GM18507 (cell line): ENCODE data around the gene RTN4.
A peak's percentile ranks its signal among the peaks of the same experiment; 100 is the strongest.
"Not testable (repeated sequence)": the region's sequence is repeated elsewhere in the genome, so short reads cannot be mapped to it uniquely, and the experiment has no call there.

Source experiments
- DNase-seq: peaks from one replicate; pipeline ENCODE4 v3.0.0; 2011; ENCODE audit warnings: low read depth; ENCODE audit not compliant: insufficient read length; ENCODE audit errors: extremely low spot score
- FAIRE-seq: peaks from 2 replicates; lab custom pipeline; 2011; peaks lifted over from hg19 to GRCh38; lab: Jason Lieb, UNC

Gene RTN4

GRCh38 chr2:55050100-55050994 is at the start of gene RTN4:
TSS of gene RTN4 (minus strand) at chr2:55050451. CDS start at chr2:55050300, 151 bp downstream.
- FAIRE-seq (peak; percentile 98), DNase-seq (peak; percentile 86)

DNA sequence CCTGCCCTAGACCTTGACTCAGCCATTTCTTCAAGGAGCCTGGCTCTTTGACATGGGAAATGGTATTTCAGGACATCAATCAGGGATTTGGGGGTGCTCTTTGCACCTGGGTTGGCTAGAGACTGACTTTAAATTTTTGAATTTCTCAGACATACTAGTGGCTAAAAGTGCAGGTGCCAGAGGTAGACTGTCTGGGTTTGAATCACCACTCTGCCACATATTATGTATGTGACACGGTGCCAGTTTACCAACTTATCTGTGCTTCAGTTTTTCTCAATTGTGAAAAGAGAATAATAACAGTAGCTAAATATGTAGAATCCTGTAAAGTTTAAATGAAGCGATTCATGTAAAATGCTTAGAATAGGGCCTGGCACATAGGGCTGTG is 49.2 kb upstream of the RTN4 start:
- no peak for FAIRE-seq

GRCh38 chr2:55097461-55098410 is 47.5 kb upstream of the RTN4 start:
- no peak for FAIRE-seq
- no peak for DNase-seq

More for the DNA sequence above, 49.2 kb upstream of the RTN4 start:
- no peak for DNase-seq

DNA sequence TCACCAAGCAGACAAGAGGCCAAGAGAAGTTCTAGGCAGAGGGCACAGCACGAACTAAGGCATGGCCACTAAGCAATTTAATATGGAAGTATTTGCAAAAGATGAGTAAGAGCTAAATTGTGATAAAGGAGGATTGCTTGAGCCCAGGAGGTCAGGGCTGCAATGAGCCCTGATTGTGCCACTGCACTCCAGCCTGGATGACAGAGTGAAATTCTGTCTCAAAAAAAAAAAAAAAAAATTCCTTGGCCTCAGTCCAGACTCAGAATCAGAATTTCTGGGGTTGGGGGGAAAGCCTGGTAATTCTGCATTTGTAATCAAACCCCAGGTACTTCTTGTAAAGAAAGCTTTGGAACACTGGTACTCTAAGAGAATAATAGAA is 46.8 kb upstream of the RTN4 start:
- FAIRE-seq, result no peak
- no peak for DNase-seq

DNA sequence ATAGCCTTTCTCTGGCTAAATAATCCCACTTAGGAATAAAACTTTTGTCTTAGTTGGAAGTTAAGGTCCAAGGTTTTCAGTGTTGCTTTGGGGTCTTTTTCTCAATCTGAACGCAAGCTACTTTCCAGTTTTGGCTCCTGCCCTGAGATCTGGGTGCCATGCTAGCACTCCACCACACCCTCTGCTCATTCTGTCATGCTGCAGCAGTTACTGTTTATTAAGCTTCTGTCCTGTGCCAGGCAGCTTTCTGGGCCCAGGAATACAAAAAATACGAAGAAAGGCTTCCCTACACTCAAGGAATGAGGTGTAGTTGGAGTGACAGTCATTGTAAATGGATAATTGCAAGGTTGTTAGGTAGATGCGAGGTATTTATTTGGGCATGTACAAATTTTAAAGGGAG is 46.3 kb upstream of the RTN4 start:
- FAIRE-seq, result no peak
- no peak for DNase-seq

GRCh38 chr2:55093381-55093780 is 43.1 kb upstream of the RTN4 start:
- no peak for DNase-seq
- FAIRE-seq, result no peak

DNA sequence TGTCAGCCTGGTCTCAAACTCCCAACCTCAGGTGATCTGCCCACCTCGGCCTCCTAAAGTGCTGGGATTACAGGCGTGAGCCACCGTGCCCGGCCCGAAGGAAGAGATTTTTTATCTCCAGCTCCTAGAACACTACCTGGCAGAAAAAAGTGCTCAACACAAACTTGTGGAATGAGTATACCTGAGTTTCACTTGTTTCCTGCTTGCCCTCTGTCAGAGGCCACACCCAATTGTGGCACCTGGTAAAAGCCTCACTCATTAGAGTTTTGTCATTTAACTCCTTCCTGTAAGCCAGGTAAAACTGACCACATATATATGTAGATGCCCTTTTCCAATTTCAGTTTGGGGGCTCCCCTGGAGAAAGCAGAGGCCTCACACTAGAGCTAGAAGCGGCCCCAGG is 42.2 kb upstream of the RTN4 start:
- FAIRE-seq (no peak), DNase-seq (no peak)

DNA sequence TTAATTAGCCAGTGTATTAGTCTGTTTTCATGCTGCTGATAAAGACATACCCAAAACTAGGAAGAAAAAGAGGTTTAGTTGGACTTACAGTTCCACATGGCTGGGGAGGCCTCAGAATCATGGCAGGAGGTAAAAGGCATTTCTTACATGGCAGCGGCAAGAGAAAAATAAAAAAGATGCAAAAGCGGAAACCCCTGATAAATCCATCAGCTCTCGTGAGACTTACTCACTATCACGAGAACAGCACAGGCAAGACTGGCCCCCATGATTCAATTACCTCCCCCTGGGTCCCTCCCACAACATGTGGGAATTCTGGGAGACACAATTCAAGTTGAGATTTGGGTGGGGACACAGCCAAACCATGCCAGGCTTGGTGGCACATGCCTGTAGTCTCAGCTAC is 41.4 kb upstream of the RTN4 start:
- DNase-seq, FAIRE-seq: not testable (repeated sequence)

- no peak for DNase-seq
- no peak for FAIRE-seq
These were observed 40.5 kb upstream of the RTN4 start for GRCh38 chr2:55090702-55091101.

- no peak for FAIRE-seq
These were observed 39.5 kb upstream of the RTN4 start for GRCh38 chr2:55089726-55090125.

DNA sequence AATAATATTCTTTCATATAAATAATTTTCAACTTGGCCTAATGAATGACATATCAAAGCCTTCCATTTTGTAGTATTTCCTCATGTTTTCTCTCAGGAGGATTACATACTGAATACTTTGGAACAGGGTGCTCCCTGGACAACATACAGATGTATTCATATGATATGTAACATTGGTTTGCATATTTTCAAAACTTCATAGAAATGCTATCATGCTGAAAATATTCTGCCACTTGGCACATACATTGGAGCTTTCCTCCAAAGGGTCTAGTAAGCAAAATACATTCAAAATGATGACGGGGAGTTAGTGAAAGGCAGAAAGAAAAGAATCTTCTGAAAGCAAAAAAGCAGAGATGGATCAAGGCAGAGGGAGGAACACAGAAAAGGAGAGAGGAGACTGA is 38.1 kb upstream of the RTN4 start:
- no peak for DNase-seq
- FAIRE-seq, result no peak

More at GRCh38 chr2:55089726-55090125, 39.5 kb upstream of the RTN4 start:
- DNase-seq, result no peak

DNA sequence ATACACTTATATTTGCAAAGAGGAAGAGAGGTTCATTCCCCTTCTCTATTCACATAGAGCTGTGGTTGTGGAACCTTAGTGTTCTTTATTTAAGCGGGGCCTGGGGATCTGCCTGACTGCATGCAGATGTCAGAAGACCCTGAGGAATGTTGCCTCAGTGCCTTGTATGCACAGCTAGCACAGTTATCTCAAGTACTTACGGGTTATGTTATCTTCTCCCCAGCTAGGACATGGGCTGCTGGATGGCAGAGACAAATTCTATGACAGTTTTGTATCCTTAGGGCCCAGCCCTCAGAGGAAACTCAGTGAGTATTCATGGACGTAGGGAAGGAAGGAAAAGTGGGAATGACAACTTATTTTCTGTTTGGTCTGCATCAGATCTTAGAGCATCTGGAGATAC is 37.7 kb upstream of the RTN4 start:
- FAIRE-seq (no peak), DNase-seq (no peak)

DNA sequence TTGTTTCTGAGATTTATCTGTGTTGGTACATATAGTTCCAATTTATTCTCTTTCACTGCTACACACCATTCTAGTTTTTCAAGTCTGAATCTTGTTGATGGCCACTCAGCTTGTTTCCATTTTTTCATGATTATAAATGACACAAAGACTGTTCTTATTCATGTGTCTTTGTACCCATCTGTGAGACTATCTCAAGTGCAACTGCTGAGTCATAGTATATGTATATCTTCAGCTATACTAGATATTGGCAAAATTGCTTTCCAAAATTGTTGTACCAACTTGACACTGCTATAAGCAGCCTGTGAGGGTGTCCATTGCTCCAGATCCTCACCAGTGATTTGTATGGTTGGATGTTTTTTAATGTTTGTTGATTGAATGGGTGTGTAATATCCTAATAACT is 37.2 kb upstream of the RTN4 start:
- DNase-seq, result no peak

DNA sequence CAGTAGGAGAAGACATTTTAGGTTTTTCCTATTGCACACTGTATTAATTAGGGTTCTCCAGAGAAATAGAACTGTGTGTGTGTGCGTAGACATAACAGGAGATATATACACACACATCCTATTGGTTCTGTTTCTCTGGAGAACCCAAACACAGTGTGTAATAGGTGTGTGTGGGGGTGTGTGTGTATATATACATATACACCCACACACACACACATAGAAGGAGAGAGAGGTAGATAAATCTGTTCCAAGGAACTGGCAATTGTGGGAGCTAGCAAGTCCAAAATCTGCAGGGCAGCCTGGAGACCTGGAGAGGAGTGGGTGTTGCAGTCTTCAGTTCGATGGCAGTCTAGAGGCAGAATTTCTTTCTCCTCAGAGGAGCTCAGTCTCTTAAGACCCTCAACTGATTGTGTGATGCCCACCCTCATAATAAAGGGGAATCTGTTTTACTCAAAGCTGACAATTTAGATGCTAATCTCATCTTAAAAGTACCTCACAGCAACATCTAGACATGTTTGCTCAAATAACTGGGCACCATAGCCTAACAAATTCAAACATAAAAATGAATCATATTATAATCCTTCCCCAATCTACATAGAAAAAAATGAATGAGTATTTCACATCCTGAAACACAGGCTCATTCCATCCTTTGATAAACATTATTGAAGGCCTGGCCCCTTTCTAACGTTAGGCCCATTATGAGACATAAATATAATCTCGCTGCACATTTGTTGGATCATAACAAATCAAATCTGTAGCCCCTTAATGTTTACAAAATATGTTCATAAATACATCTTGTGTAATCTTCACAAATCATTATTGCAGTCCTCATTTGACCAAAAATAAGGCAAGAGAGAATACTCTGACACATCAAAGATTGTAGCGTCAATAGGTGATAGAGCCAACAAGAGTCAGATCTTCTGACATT is 35.1 kb upstream of the RTN4 start:
- FAIRE-seq, result no peak

More for the DNA sequence above, 37.2 kb upstream of the RTN4 start:
- no peak for FAIRE-seq

DNA sequence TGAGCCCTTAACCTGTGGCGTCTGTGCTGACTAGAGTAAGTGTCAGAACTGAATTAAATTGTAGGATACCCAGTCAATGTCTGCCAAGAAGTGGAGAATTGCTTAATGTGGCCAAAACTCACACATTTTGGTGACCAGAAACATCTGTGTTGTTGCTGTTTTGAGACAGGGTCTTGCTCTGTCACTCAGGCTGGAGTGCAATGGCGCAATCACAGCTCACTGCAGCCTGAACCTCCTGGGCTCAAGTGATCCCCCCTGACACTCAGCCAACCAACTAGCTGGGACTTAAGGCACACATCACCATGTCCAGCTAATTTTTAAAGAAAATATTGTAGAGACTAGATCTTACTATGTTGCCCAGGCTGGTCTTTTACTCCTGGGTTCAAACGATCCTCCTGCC is 34.4 kb upstream of the RTN4 start:
- DNase-seq (no peak), FAIRE-seq (no peak)

More for the DNA sequence above, 35.1 kb upstream of the RTN4 start:
- DNase-seq, result no peak

DNA sequence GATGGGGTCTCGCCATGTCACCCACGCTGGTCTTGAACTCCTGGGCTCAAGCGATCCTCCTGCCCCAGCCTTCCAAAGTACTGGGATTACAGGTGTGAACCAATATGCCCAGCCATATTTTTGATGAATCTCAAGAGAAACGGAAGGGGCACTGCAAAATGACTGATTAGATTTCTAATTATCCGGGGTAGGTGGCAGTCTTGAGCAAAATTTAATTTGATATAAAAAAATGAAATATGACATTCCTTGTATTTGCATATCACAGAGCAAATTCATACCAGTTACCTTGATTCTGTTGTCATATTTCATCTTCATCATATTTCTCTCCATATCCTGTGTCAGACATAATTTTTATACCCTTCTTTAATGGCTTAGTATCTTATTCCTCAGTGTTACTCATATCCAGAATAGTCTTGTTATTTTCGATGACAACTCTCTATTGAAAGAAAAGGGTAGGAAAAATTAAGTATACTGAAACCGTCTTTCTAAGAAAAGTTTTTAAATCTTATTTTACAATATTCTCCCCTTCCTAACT is 30.0 kb upstream of the RTN4 start:
- no peak for FAIRE-seq
- DNase-seq, result no peak

DNA sequence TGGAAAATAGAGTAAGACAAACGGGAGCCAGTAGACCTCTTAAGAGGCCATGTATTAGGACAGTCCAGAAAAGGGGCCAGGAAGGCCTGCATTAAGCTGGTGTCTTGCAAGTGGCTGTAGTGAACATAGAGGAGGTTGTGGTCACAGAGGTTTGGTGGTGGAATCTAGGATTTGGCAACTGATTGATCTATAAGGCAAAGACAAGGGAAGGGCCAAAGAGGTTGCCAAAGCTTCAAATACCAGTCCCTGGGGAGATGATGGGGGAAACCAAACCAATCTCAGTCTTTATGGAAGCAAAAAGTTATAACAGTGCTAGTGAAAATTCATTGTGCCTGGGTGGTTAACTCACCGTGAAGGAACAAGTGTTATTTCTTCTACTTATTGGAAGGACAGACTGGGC is 28.7 kb upstream of the RTN4 start:
- FAIRE-seq, result no peak
- no peak for DNase-seq

DNA sequence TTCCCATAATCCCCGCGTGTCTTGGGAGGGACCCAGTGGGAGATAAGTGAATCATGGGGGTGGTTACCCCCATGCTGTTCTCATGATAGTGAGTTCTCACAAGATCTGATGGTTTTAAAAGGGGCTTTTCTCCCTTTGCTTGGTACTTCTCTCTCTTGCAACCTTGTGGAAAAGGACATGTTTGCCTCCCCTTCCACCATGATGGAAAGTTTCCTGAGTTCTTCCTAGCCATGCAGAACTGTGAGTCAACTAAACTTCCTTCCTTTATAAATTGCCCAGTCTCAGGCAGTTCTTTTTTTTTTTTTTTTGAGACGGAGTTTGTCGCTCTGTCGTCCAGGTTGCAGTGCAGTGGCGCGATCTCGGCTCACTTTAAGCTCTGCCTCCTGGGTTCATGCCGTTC is 26.5 kb upstream of the RTN4 start:
- no peak for FAIRE-seq
- DNase-seq, result no peak

DNA sequence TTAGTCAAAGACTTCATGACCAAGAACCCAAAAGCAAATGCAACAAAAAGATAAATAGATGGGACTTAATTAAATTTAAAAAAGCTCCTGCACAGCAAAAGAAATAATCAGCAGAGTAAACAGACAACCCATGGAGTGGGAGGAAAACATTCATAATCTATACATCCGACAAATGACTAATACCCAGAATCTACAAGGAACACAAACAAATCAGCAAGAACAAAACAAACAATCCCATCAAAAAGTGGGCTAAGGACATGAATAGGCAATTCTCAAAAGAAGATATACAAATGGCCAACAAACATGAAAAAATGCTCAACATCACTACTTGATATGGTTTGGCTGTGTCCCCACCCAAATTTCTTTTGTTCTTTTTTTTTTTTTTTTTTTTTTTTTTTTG is 25.8 kb upstream of the RTN4 start:
- DNase-seq, FAIRE-seq: not testable (repeated sequence)
